Gastroesophageal sphincter (tissue), 3 donors: ENCODE results near the gene DMD.

Source experiments
- POLR2A ChIP-seq, 2 donors: fragments of 450-650 bp; IDR thresholded peaks; one replicate each; pipeline ENCODE4 v1.6.1; 2017; ENCODE audit warnings: antibody characterized with exemption in 2 of 2, mild to moderate bottlenecking in 2 of 2, moderate library complexity in 1 of 2
- POLR2AphosphoS5 ChIP-seq: sonication (generic); formaldehyde crosslinking; IDR thresholded peaks from one replicate; pipeline ENCODE4 v1.6.1; 2017; ENCODE audit warnings: antibody characterized with exemption
- TF ChIP-seq, protein P1 (sequence below), 4 experiments: fragments of 200-600 bp in 2 of 4; fragments of 450-650 bp in 2 of 4; sonication (generic) in 1 of 4; IDR thresholded peaks; one replicate each; pipeline ENCODE4 v1.5.1; 2017 to 2019; ENCODE audit warnings: antibody characterized with exemption in 4 of 4, mild to moderate bottlenecking in 2 of 4, moderate library complexity in 2 of 4

DNA sequence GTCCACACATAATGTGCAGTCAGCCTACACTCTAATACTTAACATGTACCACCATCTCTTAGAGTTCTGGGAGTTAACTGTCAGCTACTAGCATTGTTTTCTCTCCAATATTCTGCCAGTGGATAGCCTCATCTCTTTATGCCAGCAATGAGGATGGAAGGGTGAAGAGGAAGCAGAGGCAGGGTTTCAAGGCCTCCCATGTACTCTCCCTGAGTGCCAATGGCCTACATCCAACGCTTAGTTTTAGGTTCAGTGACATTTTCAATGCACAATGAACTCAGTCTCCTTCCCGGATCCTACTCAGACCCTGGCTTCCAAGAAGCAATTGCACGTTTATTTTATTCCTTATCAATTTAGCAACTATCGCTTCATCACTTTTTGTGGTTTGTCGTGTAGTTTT, 686.1 kb downstream of the DMD start:
- TF ChIP-seq, protein P1, sequence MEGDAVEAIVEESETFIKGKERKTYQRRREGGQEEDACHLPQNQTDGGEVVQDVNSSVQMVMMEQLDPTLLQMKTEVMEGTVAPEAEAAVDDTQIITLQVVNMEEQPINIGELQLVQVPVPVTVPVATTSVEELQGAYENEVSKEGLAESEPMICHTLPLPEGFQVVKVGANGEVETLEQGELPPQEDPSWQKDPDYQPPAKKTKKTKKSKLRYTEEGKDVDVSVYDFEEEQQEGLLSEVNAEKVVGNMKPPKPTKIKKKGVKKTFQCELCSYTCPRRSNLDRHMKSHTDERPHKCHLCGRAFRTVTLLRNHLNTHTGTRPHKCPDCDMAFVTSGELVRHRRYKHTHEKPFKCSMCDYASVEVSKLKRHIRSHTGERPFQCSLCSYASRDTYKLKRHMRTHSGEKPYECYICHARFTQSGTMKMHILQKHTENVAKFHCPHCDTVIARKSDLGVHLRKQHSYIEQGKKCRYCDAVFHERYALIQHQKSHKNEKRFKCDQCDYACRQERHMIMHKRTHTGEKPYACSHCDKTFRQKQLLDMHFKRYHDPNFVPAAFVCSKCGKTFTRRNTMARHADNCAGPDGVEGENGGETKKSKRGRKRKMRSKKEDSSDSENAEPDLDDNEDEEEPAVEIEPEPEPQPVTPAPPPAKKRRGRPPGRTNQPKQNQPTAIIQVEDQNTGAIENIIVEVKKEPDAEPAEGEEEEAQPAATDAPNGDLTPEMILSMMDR (IDR thresholded peaks at IDR 0.05), result no peak
- no peak for TF ChIP-seq POLR2A (IDR thresholded peaks at IDR 0.05)
- TF ChIP-seq POLR2AphosphoS5, result no peak
